ENCODE results near the gene MT1A. TPM values are rescaled to one million over a fixed set of nuclear protein-coding genes. Genes with fewer than 3 reads are reported as not detected.
"Not testable (repeated sequence)": the region's sequence is repeated elsewhere in the genome, so short reads cannot be mapped to it uniquely, and the experiment has no call there.

The MT1A gene
- total RNA-seq, 1 donor from 2014 or later = 62.4 TPM

GRCh38 chr16:56653218-56653617 lies 14.8 kb downstream of the MT1A start:
- DNase-seq (ENCODE audit: low read depth) = no peak
- TF ChIP-seq, protein P1, sequence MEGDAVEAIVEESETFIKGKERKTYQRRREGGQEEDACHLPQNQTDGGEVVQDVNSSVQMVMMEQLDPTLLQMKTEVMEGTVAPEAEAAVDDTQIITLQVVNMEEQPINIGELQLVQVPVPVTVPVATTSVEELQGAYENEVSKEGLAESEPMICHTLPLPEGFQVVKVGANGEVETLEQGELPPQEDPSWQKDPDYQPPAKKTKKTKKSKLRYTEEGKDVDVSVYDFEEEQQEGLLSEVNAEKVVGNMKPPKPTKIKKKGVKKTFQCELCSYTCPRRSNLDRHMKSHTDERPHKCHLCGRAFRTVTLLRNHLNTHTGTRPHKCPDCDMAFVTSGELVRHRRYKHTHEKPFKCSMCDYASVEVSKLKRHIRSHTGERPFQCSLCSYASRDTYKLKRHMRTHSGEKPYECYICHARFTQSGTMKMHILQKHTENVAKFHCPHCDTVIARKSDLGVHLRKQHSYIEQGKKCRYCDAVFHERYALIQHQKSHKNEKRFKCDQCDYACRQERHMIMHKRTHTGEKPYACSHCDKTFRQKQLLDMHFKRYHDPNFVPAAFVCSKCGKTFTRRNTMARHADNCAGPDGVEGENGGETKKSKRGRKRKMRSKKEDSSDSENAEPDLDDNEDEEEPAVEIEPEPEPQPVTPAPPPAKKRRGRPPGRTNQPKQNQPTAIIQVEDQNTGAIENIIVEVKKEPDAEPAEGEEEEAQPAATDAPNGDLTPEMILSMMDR (conservative IDR thresholded peaks at IDR 0.05; ENCODE audit: low read depth, low read length) = no peak
- H3K4me3 ChIP-seq (ENCODE audit: low read depth, low read length) = no peak overlapping the region

DNA sequence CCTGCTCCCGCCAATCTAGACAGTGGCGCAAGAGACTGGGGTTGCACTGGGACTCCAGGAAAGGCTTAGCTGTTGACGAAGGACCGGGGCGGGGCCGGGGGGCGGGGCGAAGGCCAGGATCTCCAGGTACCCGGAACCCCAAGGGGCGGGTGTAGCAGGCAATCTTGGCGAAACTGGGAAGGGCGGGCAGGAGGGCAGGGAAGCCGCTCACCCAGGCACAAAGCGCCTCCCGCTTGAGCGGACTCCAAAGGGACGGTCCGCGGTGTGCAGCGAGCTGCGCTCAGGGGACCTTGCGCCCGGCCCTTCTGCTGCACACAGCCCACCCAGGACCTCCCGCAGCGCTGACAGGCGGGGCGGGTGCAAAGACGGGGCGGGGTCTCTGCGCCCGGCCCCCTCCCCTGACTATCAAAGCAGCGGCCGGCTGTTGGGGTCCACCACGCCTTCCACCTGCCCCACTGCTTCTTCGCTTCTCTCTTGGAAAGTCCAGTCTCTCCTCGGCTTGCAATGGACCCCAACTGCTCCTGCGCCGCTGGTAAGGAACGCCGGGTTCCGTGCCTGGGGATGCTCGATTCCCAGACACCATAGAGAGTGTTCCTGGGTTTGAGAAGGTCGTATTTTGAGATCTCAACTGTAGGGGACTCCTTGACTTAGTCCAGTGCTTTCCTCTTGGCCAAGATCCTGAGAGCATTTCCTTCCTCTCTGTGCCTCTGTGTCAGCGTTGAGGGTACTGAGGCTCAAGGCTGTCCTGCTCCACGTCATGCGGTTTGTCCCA lies 19.3 kb downstream of the MT1A start, which contains the start of gene MT1F:
MT1F (plus strand) TSS at position 405 of the 772 bp plus-strand sequence; CDS start at position 505, 100 bp downstream.
- peak within 1 kb of the TSS; percentile 61 for H3K4me3 ChIP-seq (ENCODE audit: low read depth, low read length)
- TF ChIP-seq, protein P1 (conservative IDR thresholded peaks at IDR 0.05; ENCODE audit: low read depth, low read length) = no peak
- DNase-seq (ENCODE audit: low read depth) = no peak

- DNase-seq (ENCODE audit: low read depth) = no peak
- peak overlapping the region; percentile 61 for H3K4me3 ChIP-seq (ENCODE audit: low read depth, low read length)
- TF ChIP-seq, protein P1 (conservative IDR thresholded peaks at IDR 0.05; ENCODE audit: low read depth, low read length) = no peak
Measured at GRCh38 chr16:56658327-56658875, 19.9 kb downstream of the MT1A start.

GRCh38 chr16:56662357-56663354 lies 24.2 kb downstream of the MT1A start:
- TF ChIP-seq, protein P1 (conservative IDR thresholded peaks at IDR 0.05; ENCODE audit: low read depth, low read length) = no peak
- no peak for DNase-seq (ENCODE audit: low read depth)
- no peak overlapping the region for H3K4me3 ChIP-seq (ENCODE audit: low read depth, low read length)

DNA sequence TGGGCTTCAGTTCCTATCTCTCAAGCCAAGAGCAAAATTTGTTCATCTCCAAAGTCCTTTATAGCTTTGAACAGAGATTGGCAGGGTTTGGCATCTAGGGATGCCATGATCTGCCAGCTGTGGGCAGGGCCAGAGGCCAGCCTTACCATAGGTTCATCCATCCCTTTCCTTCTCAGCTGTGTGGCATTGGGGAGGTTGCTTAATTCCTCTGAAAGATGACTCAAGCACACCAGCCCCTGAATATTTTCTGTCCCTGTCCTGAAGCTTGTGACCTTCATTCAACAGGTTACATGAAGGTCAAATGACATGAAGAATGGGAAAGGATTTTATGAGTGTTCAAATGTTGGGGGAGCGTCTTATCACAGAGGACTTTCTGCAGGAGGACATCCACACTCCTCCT lies 26.0 kb downstream of the MT1A start:
- no peak for DNase-seq (ENCODE audit: low read depth)
- H3K4me3 ChIP-seq (ENCODE audit: low read depth, low read length) = no peak overlapping the region
- TF ChIP-seq, protein P1 (conservative IDR thresholded peaks at IDR 0.05; ENCODE audit: low read depth, low read length) = no peak

DNA sequence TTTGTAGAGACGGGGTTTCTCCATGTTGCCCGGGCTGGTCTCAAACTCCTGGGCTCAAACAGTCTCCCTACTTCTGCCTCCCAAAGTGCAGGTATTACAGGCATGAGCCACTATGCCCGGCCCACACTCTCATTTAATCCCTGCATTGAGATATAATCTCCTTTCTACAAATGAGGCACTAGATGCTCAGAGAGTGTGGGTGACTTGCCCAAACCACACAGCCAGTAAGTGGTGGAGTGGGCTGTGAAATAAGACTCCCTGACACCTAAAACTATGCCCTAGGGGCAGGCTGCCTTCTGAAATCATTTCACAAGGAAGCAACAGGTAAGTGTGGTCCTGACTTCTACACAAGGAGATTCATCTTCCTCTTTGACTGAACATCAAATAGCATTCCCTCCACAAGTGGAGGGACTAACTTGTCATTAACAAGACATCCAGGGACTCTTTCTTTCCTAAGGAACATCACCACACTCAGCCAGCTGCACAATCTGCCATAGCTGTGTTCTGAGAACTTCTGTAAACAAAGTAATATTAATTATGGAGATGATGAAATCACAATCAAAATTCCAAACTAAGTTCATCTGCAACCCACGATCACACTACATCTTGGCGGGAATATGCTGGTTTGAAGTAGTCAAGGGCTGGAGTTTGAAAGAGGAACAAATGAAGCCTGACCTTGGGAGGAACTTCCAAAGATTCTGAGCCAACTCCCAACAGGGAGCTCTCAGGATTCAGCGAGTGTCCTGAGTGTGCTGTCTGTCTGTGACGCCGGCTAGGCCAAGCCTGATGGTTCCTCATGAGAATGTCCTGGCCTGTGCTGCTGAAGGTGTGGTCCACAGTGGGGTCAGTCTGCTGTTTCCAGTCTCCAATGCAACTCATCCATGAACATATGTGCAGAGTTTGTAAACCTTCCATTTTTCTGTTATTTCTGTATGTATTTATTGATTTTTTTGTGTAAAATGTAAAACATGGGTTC lies 27.1 kb downstream of the MT1A start:
- not testable (repeated sequence) for H3K4me3 ChIP-seq (ENCODE audit: low read depth, low read length); DNase-seq (ENCODE audit: low read depth)

Data from epithelial cell of proximal tubule (primary cell).